HepG2 (cell line): Measurements from ENCODE around the gene CD72.
"Not testable (repeated sequence)": the region's sequence is repeated elsewhere in the genome, so short reads cannot be mapped to it uniquely, and the experiment has no call there.

ENCODE experiments used
- CTCF ChIP-seq: sonication (generic); formaldehyde crosslinking; IDR thresholded peaks from 2 replicates; pipeline ENCODE4 v1.5.0; 2020; ENCODE audit warnings: mild to moderate bottlenecking, missing genetic modification reagents, moderate library complexity
- TP53 ChIP-seq: sonication (generic); formaldehyde crosslinking; conservative IDR thresholded peaks from 2 replicates; pipeline ENCODE4 v1.4.0; 2020; ENCODE audit warnings: missing genetic modification reagents
- U2AF2 ChIP-seq: fragments of 200-400 bp; formaldehyde crosslinking; IDR thresholded peaks from 2 replicates; pipeline ENCODE4 v1.6.1; 2017; ENCODE audit warnings: low read depth, mild to moderate bottlenecking, low read length
- YY1 ChIP-seq: IDR thresholded peaks from 2 replicates; pipeline ENCODE4 v1.6.1; 2011; ENCODE audit warnings: low read length, low read depth, moderate library complexity, mild to moderate bottlenecking; ENCODE audit not compliant: insufficient read depth, insufficient replicate concordance
- ZNF205 ChIP-seq: IDR thresholded peaks from 2 replicates; pipeline ENCODE4 v1.6.1; 2018; ENCODE audit warnings: missing biosample characterization, missing genetic modification reagents
- ZNF33B ChIP-seq: sonication (generic); formaldehyde crosslinking; IDR thresholded peaks from 2 replicates; pipeline ENCODE4 v1.5.1; 2020; ENCODE audit warnings: mild to moderate bottlenecking, missing genetic modification reagents

- not testable (repeated sequence) for TF ChIP-seq U2AF2; ZNF205 (CRISPR knock-in tag); YY1; CTCF; TP53 (CRISPR knock-in tag); ZNF33B
Measured at GRCh38 chr9:35645736-35646135, 27.5 kb upstream of the CD72 start.
